Osteocyte (in vitro differentiated cells): ENCODE measurements around the gene ZNF774. TPM values are rescaled to one million over a fixed set of nuclear protein-coding genes. Genes with fewer than 3 reads are reported as not detected.

Experiments
- DNase-seq: peaks from one replicate; pipeline ENCODE4 v3.0.0; 2021; ENCODE audit warnings: mixed read lengths; ENCODE audit not compliant: unreplicated experiment; ENCODE audit errors: extremely low spot score
- H3K27ac Mint-ChIP-seq: one replicate; pipeline ENCODE4 v1.8.0; 2021; ENCODE audit warnings: mild to moderate bottlenecking, mixed read lengths; ENCODE audit not compliant: unreplicated experiment
- H3K27me3 Mint-ChIP-seq: one replicate; pipeline ENCODE4 v1.8.0; 2021; ENCODE audit warnings: mixed read lengths; ENCODE audit not compliant: unreplicated experiment
- H3K36me3 Mint-ChIP-seq: one replicate; pipeline ENCODE4 v1.8.0; 2021; ENCODE audit warnings: mixed read lengths; ENCODE audit not compliant: unreplicated experiment
- H3K4me1 Mint-ChIP-seq: one replicate; pipeline ENCODE4 v1.8.0; 2021; ENCODE audit warnings: mixed read lengths; ENCODE audit not compliant: unreplicated experiment
- H3K4me3 Mint-ChIP-seq: one replicate; pipeline ENCODE4 v1.8.0; 2021; ENCODE audit warnings: mild to moderate bottlenecking, moderate library complexity, mixed read lengths; ENCODE audit not compliant: unreplicated experiment
- H3K9me3 Mint-ChIP-seq: one replicate; pipeline ENCODE4 v1.8.0; 2021; ENCODE audit warnings: mixed read lengths; ENCODE audit not compliant: unreplicated experiment
- total RNA-seq: library from RNA; stranded (reverse); gene quantifications from 2 replicates; pipeline ENCODE4 v1.2.1, GENCODE V29; 2021
- TF ChIP-seq, protein P1 (sequence below): fragments of 200-600 bp; sonication (generic); IDR thresholded peaks from 2 replicates; pipeline ENCODE4 v1.5.0; 2021; ENCODE audit warnings: antibody characterized with exemption, mild to moderate bottlenecking, moderate library complexity

The ZNF774 gene
- total RNA-seq, 1 donor from 2014 or later = 1.6 TPM

GRCh38 chr15:90309020-90309419 is 43.1 kb upstream of the ZNF774 start:
- no peak overlapping the region for H3K4me3 Mint-ChIP-seq
- H3K4me1 Mint-ChIP-seq = no peaks in the 10 kb centered on the region
- peaks cover 25% of the 10 kb centered on the region for H3K27me3 Mint-ChIP-seq
- peak; percentile 36 for DNase-seq
- H3K9me3 Mint-ChIP-seq = no peaks in the 10 kb centered on the region
- TF ChIP-seq, protein P1, sequence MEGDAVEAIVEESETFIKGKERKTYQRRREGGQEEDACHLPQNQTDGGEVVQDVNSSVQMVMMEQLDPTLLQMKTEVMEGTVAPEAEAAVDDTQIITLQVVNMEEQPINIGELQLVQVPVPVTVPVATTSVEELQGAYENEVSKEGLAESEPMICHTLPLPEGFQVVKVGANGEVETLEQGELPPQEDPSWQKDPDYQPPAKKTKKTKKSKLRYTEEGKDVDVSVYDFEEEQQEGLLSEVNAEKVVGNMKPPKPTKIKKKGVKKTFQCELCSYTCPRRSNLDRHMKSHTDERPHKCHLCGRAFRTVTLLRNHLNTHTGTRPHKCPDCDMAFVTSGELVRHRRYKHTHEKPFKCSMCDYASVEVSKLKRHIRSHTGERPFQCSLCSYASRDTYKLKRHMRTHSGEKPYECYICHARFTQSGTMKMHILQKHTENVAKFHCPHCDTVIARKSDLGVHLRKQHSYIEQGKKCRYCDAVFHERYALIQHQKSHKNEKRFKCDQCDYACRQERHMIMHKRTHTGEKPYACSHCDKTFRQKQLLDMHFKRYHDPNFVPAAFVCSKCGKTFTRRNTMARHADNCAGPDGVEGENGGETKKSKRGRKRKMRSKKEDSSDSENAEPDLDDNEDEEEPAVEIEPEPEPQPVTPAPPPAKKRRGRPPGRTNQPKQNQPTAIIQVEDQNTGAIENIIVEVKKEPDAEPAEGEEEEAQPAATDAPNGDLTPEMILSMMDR = no peak
- H3K36me3 Mint-ChIP-seq = peaks cover 5% of the 10 kb centered on the region
- H3K27ac Mint-ChIP-seq = no peak overlapping the region

- Mint-ChIP-seq H3K9me3 (no peaks in the 10 kb centered on the region), H3K27ac (peak overlapping the region; percentile 89), H3K4me1 (peaks cover 19% of the 10 kb centered on the region), H3K4me3 (no peak overlapping the region), H3K27me3 (peaks cover 25% of the 10 kb centered on the region), H3K36me3 (peaks cover 5% of the 10 kb centered on the region)
- TF ChIP-seq, protein P1 = no peak
- peak; percentile 70 for DNase-seq
Measured at GRCh38 chr15:90315278-90315982, 36.7 kb upstream of the ZNF774 start.

DNA sequence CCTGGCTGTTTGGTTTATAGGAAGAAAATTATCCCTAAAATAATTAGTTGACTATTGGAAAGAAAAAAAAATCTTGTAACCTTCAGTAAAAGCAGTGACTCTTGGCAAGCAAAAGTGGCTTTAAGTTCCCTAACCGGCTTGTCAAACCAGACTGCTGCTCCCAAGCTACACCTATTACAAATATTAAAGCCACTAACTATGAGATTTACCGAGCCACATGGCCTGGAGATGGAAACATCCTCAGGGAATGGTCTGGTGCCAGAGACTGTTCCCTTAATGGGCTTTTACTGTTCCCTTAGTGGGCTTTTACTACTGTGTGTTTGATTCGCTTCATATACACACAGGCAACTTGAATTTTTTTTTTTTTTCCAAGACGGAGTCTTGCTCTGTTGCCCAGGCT is 35.9 kb upstream of the ZNF774 start:
- no peak for DNase-seq
- Mint-ChIP-seq H3K4me1 (peaks cover 24% of the 10 kb centered on the region), H3K4me3 (no peak overlapping the region), H3K27me3 (peaks cover 20% of the 10 kb centered on the region), H3K36me3 (peaks cover 5% of the 10 kb centered on the region), H3K27ac (peak overlapping the region; percentile 89), H3K9me3 (no peaks in the 10 kb centered on the region)
- TF ChIP-seq, protein P1 = no peak

GRCh38 chr15:90318591-90318990 is 33.5 kb upstream of the ZNF774 start:
- peaks cover under 1% of the 10 kb centered on the region for H3K27me3 Mint-ChIP-seq
- TF ChIP-seq, protein P1 = no peak
- no peak overlapping the region for H3K4me3 Mint-ChIP-seq
- H3K4me1 Mint-ChIP-seq = peaks cover 24% of the 10 kb centered on the region
- H3K9me3 Mint-ChIP-seq = no peaks in the 10 kb centered on the region
- H3K27ac Mint-ChIP-seq = no peak overlapping the region
- DNase-seq = peak; percentile 32
- H3K36me3 Mint-ChIP-seq = peaks cover under 1% of the 10 kb centered on the region

- no peaks in the 10 kb centered on the region for H3K36me3 Mint-ChIP-seq
- H3K27ac Mint-ChIP-seq = peak overlapping the region; percentile 88
- DNase-seq = peak; percentile 92
- H3K9me3 Mint-ChIP-seq = no peaks in the 10 kb centered on the region
- TF ChIP-seq, protein P1 = peak; percentile 99
- H3K4me3 Mint-ChIP-seq = peak overlapping the region; percentile 69
- peaks cover 21% of the 10 kb centered on the region for H3K4me1 Mint-ChIP-seq
- no peaks in the 10 kb centered on the region for H3K27me3 Mint-ChIP-seq
Measured at GRCh38 chr15:90320062-90320884, 31.8 kb upstream of the ZNF774 start.
